ENCODE measurements around the gene LOXL1. TPM values are rescaled to one million over a fixed set of nuclear protein-coding genes. Genes with fewer than 3 reads are reported as not detected.

Gene LOXL1
- polyA plus RNA-seq, 3 donors: 0.07 TPM; not detected in 2

DNA sequence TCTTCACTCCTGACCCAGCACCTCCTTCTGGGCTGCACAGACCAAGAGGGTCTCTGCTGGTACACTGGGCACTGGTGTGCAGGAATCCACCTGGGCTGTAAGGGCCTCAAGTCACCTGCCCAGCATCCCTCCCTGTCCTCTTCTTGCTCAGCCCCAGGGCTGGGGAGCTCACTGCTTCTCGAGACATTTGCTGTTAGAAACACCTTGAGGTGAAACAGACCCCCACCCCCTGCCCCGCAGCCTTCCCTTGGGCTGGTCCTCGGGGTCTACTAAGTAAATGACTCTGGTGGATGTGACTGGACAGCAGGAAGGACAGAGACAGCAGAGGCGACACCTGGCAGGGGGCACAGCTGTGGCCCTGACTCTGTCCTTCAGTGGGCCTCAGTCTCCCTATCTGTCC lies 29.1 kb downstream of the LOXL1 start:
- H3K4me2 ChIP-seq (replicated peaks; ENCODE audit: extremely low read depth, low read length, poor library complexity, severe bottlenecking): no peak overlapping the region
- H3K27ac Mint-ChIP-seq: no peak overlapping the region
- H3K4me3 Mint-ChIP-seq: no peak overlapping the region
- H3K4me1 ChIP-seq (ENCODE audit: control insufficient read depth in 1 of 2, insufficient read depth in 2 of 2, low read length in 2 of 2): peaks cover 10 to 17% of the 10 kb centered on the region in 2 donors
- no peak overlapping the region for H3K9ac ChIP-seq (ENCODE audit: insufficient read depth, low read length, poor library complexity, severe bottlenecking)
- no peaks in the 10 kb centered on the region for H3K36me3 Mint-ChIP-seq
- no peak for TF ChIP-seq CTCF (IDR thresholded peaks at IDR 0.05)
- no peak overlapping the region for H3K27ac ChIP-seq (ENCODE audit: low read depth in 1 of 2, low read length in 2 of 2)
- WGBS (ENCODE audit: insufficient coverage): 100% methylated on average over 3 of the region's 4 CpGs
- no peak overlapping the region for H2AFZ ChIP-seq (ENCODE audit: insufficient read depth, low read depth, low read length, poor library complexity, severe bottlenecking)
- H3K79me2 ChIP-seq (ENCODE audit: insufficient read depth, low read length): no peaks in the 10 kb centered on the region
- peaks cover 21 to 28% (median 25%) of the 10 kb centered on the region in 3 donors for H3K27me3 Mint-ChIP-seq (ENCODE audit: low read depth in 3 of 3)
- H3K9me3 ChIP-seq (replicated peaks in 1 of 2; ENCODE audit: control insufficient read depth in 1 of 2, insufficient read depth in 1 of 2, low read length in 2 of 2): no peaks in the 10 kb centered on the region
- H3K9me3 Mint-ChIP-seq: no peaks in the 10 kb centered on the region
- no peaks in the 10 kb centered on the region for H3K36me3 ChIP-seq (replicated peaks in 1 of 2; ENCODE audit: control insufficient read depth in 1 of 2, insufficient read depth in 2 of 2, low read length in 2 of 2)
- H3K27me3 ChIP-seq (ENCODE audit: control insufficient read depth in 2 of 2, insufficient read depth in 2 of 2, low read length in 2 of 2): no peaks in the 10 kb centered on the region
- no peaks in the 10 kb centered on the region for H4K20me1 ChIP-seq (ENCODE audit: insufficient read depth, low read length)
- intact Hi-C loops (cut with micrococcal nuclease): no loop called here
- DNase-seq: no peak
- no peak overlapping the region for H3K4me3 ChIP-seq (replicated peaks in 1 of 3; ENCODE audit: low read depth in 2 of 3, low read length in 3 of 3)
- H3K4me1 Mint-ChIP-seq: peaks cover 30% of the 10 kb centered on the region

GRCh38 chr15:73955861-73956742 lies 29.8 kb downstream of the LOXL1 start:
- intact Hi-C loops (cut with micrococcal nuclease): no loop called here
- Mint-ChIP-seq H3K4me3 (peak overlapping the region in 1 of 2 donors; percentile 51), H3K36me3 (no peaks in the 10 kb centered on the region), H3K9me3 (no peaks in the 10 kb centered on the region), H3K4me1 (peaks cover 30% of the 10 kb centered on the region), H3K27me3 (ENCODE audit: low read depth in 3 of 3) (peaks cover 21 to 28% (median 22%) of the 10 kb centered on the region in 3 donors), H3K27ac (no peak overlapping the region)
- H4K20me1 ChIP-seq (ENCODE audit: insufficient read depth, low read length): no peaks in the 10 kb centered on the region
- H3K4me2 ChIP-seq (replicated peaks; ENCODE audit: extremely low read depth, low read length, poor library complexity, severe bottlenecking): no peak overlapping the region
- H3K36me3 ChIP-seq (replicated peaks in 1 of 2; ENCODE audit: control insufficient read depth in 1 of 2, insufficient read depth in 2 of 2, low read length in 2 of 2): no peaks in the 10 kb centered on the region
- TF ChIP-seq CTCF (IDR thresholded peaks at IDR 0.05): no peak
- H3K27ac ChIP-seq (ENCODE audit: low read depth in 1 of 2, low read length in 2 of 2): no peak overlapping the region
- H3K9ac ChIP-seq (ENCODE audit: insufficient read depth, low read length, poor library complexity, severe bottlenecking): no peak overlapping the region
- WGBS (ENCODE audit: insufficient coverage): 73% methylated on average over 5 of the region's 12 CpGs
- no peak overlapping the region for H3K4me3 ChIP-seq (replicated peaks in 1 of 3; ENCODE audit: low read depth in 2 of 3, low read length in 3 of 3)
- no peak overlapping the region for H2AFZ ChIP-seq (ENCODE audit: insufficient read depth, low read depth, low read length, poor library complexity, severe bottlenecking)
- no peaks in the 10 kb centered on the region for H3K27me3 ChIP-seq (ENCODE audit: control insufficient read depth in 2 of 2, insufficient read depth in 2 of 2, low read length in 2 of 2)
- peaks cover 10 to 17% of the 10 kb centered on the region in 2 donors for H3K4me1 ChIP-seq (ENCODE audit: control insufficient read depth in 1 of 2, insufficient read depth in 2 of 2, low read length in 2 of 2)
- DNase-seq: no peak
- H3K9me3 ChIP-seq (replicated peaks in 1 of 2; ENCODE audit: control insufficient read depth in 1 of 2, insufficient read depth in 1 of 2, low read length in 2 of 2): no peaks in the 10 kb centered on the region
- no peaks in the 10 kb centered on the region for H3K79me2 ChIP-seq (ENCODE audit: insufficient read depth, low read length)

Data from CD14-positive monocyte (primary cell).